ENCODE measurements around the gene TTLL3. TPM values are rescaled to one million over a fixed set of nuclear protein-coding genes. Genes with fewer than 3 reads are reported as not detected.

TTLL3 gene
- total and polyA plus RNA-seq, 2 of the 13 experiments (the other 11 are each of a cell fraction or from before 2014, with no cell fraction given) = 9.5 to 51.2 TPM

GRCh38 chr3:9862391-9863057 is 52.5 kb downstream of the TTLL3 start (continued):
- TF ChIP-seq RBM22 (optimal IDR thresholded peaks at IDR 0.05; ENCODE audit: low read length) (no peak), ZFP41 (CRISPR knock-in tag; IDR thresholded peaks at IDR 0.05; ENCODE audit: borderline replicate concordance) (peak; percentile 77; the same call in 1 of the 2 replicates), ZSCAN29 (CRISPR knock-in tag; conservative IDR thresholded peaks at IDR 0.05) (no peak), SNAPC2 (CRISPR knock-in tag; IDR thresholded peaks at IDR 0.05) (no peak), AHDC1 (CRISPR knock-in tag; IDR thresholded peaks at IDR 0.05; ENCODE audit: borderline replicate concordance) (no peak), ZNF264 (CRISPR knock-in tag; IDR thresholded peaks at IDR 0.05) (peak; percentile 77), HNRNPLL (IDR thresholded peaks at IDR 0.05; ENCODE audit: low read depth, low read length, poor library complexity, severe bottlenecking) (peak; percentile 70), HMGA1 (CRISPR knock-in tag; conservative IDR thresholded peaks at IDR 0.05) (no peak), FLYWCH1 (CRISPR knock-in tag; IDR thresholded peaks at IDR 0.05) (no peak), GABPB1 (CRISPR knock-in tag; IDR thresholded peaks at IDR 0.05) (peak; percentile 77; the same call in 1 of the 2 replicates), MLLT10 (CRISPR knock-in tag; IDR thresholded peaks at IDR 0.05) (no peak), MAFF (IDR thresholded peaks at IDR 0.05; ENCODE audit: low read depth, low read length) (no peak), AHR (CRISPR knock-in tag; IDR thresholded peaks at IDR 0.05) (no peak), NR3C1 (CRISPR knock-in tag; IDR thresholded peaks at IDR 0.05) (0 out of 2 replicates have a peak, but pooled peaks have one; percentile 19)
- TF ChIP-seq, protein P1, sequence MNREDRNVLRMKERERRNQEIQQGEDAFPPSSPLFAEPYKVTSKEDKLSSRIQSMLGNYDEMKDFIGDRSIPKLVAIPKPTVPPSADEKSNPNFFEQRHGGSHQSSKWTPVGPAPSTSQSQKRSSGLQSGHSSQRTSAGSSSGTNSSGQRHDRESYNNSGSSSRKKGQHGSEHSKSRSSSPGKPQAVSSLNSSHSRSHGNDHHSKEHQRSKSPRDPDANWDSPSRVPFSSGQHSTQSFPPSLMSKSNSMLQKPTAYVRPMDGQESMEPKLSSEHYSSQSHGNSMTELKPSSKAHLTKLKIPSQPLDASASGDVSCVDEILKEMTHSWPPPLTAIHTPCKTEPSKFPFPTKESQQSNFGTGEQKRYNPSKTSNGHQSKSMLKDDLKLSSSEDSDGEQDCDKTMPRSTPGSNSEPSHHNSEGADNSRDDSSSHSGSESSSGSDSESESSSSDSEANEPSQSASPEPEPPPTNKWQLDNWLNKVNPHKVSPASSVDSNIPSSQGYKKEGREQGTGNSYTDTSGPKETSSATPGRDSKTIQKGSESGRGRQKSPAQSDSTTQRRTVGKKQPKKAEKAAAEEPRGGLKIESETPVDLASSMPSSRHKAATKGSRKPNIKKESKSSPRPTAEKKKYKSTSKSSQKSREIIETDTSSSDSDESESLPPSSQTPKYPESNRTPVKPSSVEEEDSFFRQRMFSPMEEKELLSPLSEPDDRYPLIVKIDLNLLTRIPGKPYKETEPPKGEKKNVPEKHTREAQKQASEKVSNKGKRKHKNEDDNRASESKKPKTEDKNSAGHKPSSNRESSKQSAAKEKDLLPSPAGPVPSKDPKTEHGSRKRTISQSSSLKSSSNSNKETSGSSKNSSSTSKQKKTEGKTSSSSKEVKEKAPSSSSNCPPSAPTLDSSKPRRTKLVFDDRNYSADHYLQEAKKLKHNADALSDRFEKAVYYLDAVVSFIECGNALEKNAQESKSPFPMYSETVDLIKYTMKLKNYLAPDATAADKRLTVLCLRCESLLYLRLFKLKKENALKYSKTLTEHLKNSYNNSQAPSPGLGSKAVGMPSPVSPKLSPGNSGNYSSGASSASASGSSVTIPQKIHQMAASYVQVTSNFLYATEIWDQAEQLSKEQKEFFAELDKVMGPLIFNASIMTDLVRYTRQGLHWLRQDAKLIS (CRISPR knock-in tag; IDR thresholded peaks at IDR 0.05) = no peak
- TF ChIP-seq, protein P2, sequence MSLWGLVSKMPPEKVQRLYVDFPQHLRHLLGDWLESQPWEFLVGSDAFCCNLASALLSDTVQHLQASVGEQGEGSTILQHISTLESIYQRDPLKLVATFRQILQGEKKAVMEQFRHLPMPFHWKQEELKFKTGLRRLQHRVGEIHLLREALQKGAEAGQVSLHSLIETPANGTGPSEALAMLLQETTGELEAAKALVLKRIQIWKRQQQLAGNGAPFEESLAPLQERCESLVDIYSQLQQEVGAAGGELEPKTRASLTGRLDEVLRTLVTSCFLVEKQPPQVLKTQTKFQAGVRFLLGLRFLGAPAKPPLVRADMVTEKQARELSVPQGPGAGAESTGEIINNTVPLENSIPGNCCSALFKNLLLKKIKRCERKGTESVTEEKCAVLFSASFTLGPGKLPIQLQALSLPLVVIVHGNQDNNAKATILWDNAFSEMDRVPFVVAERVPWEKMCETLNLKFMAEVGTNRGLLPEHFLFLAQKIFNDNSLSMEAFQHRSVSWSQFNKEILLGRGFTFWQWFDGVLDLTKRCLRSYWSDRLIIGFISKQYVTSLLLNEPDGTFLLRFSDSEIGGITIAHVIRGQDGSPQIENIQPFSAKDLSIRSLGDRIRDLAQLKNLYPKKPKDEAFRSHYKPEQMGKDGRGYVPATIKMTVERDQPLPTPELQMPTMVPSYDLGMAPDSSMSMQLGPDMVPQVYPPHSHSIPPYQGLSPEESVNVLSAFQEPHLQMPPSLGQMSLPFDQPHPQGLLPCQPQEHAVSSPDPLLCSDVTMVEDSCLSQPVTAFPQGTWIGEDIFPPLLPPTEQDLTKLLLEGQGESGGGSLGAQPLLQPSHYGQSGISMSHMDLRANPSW (CRISPR knock-in tag; IDR thresholded peaks at IDR 0.05; ENCODE audit: borderline replicate concordance) = no peak

Data from HepG2 (cell line).